C4-2B (cell line): ENCODE data around the gene VASN.

Experiments used
- H3K27ac ChIP-seq: fragments of 450-650 bp; 2 replicates; pipeline ENCODE4 v1.5.1; 2017
- CTCF ChIP-seq: fragments of 450-650 bp; conservative IDR thresholded peaks from 2 replicates; pipeline ENCODE4 v1.5.1; 2017; ENCODE audit warnings: mild to moderate bottlenecking
- ZFX ChIP-seq: fragments of 450-650 bp; IDR thresholded peaks from 2 replicates; pipeline ENCODE4 v1.6.1; 2017

The VASN gene

GRCh38 chr16:4408323-4408690 lies 36.7 kb downstream of the VASN start:
- no peak for TF ChIP-seq CTCF
- TF ChIP-seq ZFX = no peak

GRCh38 chr16:4409081-4409932 lies 37.7 kb downstream of the VASN start:
- H3K27ac ChIP-seq = no peak overlapping the region
- no peak for TF ChIP-seq CTCF
- TF ChIP-seq ZFX = no peak

More at GRCh38 chr16:4408323-4408690, 36.7 kb downstream of the VASN start:
- H3K27ac ChIP-seq = no peak overlapping the region

GRCh38 chr16:4410335-4411075 lies 38.9 kb downstream of the VASN start:
- TF ChIP-seq ZFX (no peak), CTCF (no peak)
- no peak overlapping the region for H3K27ac ChIP-seq

GRCh38 chr16:4411684-4412083 lies 40.0 kb downstream of the VASN start:
- no peak overlapping the region for H3K27ac ChIP-seq
- TF ChIP-seq CTCF (no peak), ZFX (no peak)

- TF ChIP-seq ZFX (no peak), CTCF (no peak)
- no peak overlapping the region for H3K27ac ChIP-seq
These were observed 40.5 kb downstream of the VASN start for GRCh38 chr16:4412159-4412558.

- H3K27ac ChIP-seq = no peak overlapping the region
- TF ChIP-seq CTCF (no peak), ZFX (no peak)
These were observed 41.2 kb downstream of the VASN start for GRCh38 chr16:4412854-4413253.
